Activated B cell treated with CpG ODN at 0.5 μM for 24 hours (primary cell): ENCODE data around the gene ATP8A2. TPM values are rescaled to one million over a fixed set of nuclear protein-coding genes. Genes with fewer than 3 reads are reported as not detected.

Experiments used
- ATAC-seq: fragments of 200-7000 bp; cut with Tn5 transposase; one replicate; pipeline ENCODE4 v1.10.0; 2021; ENCODE audit warnings: low read depth, mild to moderate bottlenecking, moderate library complexity
- CTCF ChIA-PET: fragments of 350-600 bp; sonication (Branson Sonifier 250); formaldehyde crosslinking; loops from one replicate; lab custom pipeline; 2021; ENCODE audit warnings: antibody characterized with exemption; lab: Charles Lee
- POLR2A ChIA-PET: fragments of 350-600 bp; sonication (Branson Sonifier 250); formaldehyde crosslinking; loops from one replicate; lab custom pipeline; 2021; ENCODE audit warnings: antibody characterized with exemption; lab: Charles Lee
- DNase-seq: peaks from one replicate; pipeline ENCODE4 v3.0.0; 2022
- H3K27ac Mint-ChIP-seq: one replicate; pipeline ENCODE4 v1.8.0; 2020; ENCODE audit warnings: mixed read lengths
- H3K27me3 Mint-ChIP-seq: one replicate; pipeline ENCODE4 v1.8.0; 2021; ENCODE audit warnings: mixed read lengths
- H3K36me3 Mint-ChIP-seq: one replicate; pipeline ENCODE4 v1.8.0; 2021; ENCODE audit warnings: low read depth, mixed read lengths
- H3K4me1 Mint-ChIP-seq: one replicate; pipeline ENCODE4 v1.8.0; 2021; ENCODE audit warnings: mixed read lengths
- H3K4me3 Mint-ChIP-seq: one replicate; pipeline ENCODE4 v1.8.0; 2020; ENCODE audit warnings: mild to moderate bottlenecking, mixed read lengths
- H3K9me3 Mint-ChIP-seq: one replicate; pipeline ENCODE4 v1.8.0; 2020; ENCODE audit warnings: mixed read lengths
- CTCF ChIP-seq: fragments of 200-600 bp; IDR thresholded peaks from one replicate; pipeline ENCODE4 v1.8.0; 2022; ENCODE audit warnings: antibody characterized with exemption, mild to moderate bottlenecking
- intact Hi-C: fragments of 100-400 bp; cut with micrococcal nuclease; formaldehyde crosslinking; loops from one replicate; pipeline ENCODE4 v1.15.1; 2024
- total RNA-seq: library from RNA; stranded (reverse); gene quantifications from 2 replicates; pipeline ENCODE4 v1.2.3, GENCODE V29; 2022

The ATP8A2 gene
- total RNA-seq, 1 donor from 2014 or later = not detected

GRCh38 chr13:25967144-25967543 lies 595.4 kb downstream of the ATP8A2 start:
- no peak overlapping the region for H3K27ac Mint-ChIP-seq

DNA sequence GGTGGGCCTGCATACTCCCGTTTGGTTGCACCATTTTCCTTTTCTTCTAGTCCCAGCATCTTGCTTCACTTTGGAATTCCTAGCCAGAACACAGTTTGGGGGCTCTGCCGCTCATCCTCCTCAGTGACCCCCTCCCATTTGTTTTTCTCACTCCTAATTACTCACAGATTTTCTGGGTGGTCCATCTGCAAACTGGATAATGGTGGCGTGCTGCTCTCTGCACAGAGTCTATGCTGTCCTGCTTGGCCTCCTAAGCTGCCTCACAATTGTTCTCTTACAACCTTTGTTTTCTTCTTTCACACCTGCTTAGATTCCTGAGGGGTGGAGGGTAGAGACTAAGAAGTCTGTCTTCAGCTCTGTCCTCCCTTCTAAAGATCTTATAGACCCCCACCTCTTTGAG lies 599.3 kb downstream of the ATP8A2 start:
- ChIA-PET POLR2A (no interaction called here), CTCF (no interaction called here)
- H3K27me3 Mint-ChIP-seq = peaks cover 10% of the 10 kb centered on the region
- H3K4me3 Mint-ChIP-seq = no peak overlapping the region
- no peak for TF ChIP-seq CTCF
- no peak overlapping the region for H3K27ac Mint-ChIP-seq
- no peaks in the 10 kb centered on the region for H3K4me1 Mint-ChIP-seq
- DNase-seq (no peak), ATAC-seq (no peak)
- no peaks in the 10 kb centered on the region for H3K36me3 Mint-ChIP-seq
- H3K9me3 Mint-ChIP-seq = no peaks in the 10 kb centered on the region
- intact Hi-C loops = no loop called here

More at GRCh38 chr13:25967144-25967543, 595.4 kb downstream of the ATP8A2 start:
- Mint-ChIP-seq H3K4me3 (no peak overlapping the region), H3K27me3 (peaks cover 2% of the 10 kb centered on the region), H3K9me3 (no peaks in the 10 kb centered on the region), H3K36me3 (no peaks in the 10 kb centered on the region), H3K4me1 (no peaks in the 10 kb centered on the region)
- ATAC-seq (no peak), DNase-seq (no peak)
- ChIA-PET CTCF (no interaction called here), POLR2A (no interaction called here)
- TF ChIP-seq CTCF = no peak
- intact Hi-C loops = no loop called here

DNA sequence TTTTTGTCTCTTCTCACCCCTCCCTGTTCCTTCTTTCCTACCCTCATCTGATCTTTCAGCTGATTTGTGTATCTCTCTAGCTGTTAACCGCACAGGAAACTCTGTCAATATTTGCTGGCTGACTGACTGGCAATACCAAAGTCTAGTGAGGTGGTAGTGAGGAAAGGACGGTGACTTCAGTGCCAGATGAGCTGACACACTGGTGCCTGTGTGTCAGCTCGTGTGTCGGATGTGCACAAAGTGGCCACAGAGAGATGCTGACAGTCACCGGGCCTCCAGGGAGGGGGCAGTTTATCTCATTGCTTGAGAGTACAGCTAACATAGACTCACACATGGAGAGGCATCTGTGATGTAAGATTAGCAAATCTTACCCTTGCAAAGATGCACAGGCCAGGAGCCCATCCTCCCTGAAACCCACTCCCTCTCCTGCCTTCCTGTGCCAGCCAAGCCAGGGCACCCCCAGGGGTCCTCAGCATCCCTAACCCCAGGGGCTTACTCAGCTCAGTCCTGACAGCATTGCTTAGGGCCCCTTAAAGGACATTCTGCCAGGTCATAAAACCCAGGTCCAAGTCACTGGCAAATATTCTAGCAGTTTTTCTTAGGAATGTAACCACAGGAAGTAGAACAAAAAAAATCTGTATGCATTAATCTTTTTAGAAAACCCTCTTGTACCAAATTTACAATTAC lies 599.8 kb downstream of the ATP8A2 start:
- intact Hi-C loops = no loop called here
- POLR2A ChIA-PET = no interaction called here
- DNase-seq = no peak
- Mint-ChIP-seq H3K36me3 (no peaks in the 10 kb centered on the region), H3K4me1 (no peaks in the 10 kb centered on the region), H3K27me3 (peaks cover 16% of the 10 kb centered on the region), H3K27ac (no peak overlapping the region), H3K9me3 (no peaks in the 10 kb centered on the region), H3K4me3 (no peak overlapping the region)
- TF ChIP-seq CTCF = no peak
- no peak for ATAC-seq
- CTCF ChIA-PET = no interaction called here

DNA sequence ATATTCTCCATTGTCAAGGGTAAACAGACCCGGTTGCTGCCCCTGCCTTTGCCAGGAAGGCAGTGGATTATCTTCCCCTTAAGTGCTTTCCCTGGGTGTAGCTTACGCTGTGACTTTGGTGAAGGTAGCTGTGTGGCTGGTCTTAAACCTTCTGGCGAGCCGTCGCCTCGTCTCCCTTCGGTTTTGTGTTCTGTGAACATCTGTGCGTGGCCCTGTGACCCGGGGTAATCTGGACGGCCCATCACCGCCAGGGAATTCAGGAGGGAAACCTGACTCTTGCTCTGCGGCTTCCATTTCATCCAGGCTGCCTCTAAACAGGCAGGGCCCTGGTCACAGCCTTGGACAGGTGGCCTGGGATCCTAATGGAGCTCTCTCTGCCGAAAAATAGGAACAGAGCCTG lies 601.3 kb downstream of the ATP8A2 start:
- intact Hi-C loops = no loop called here
- H3K4me1 Mint-ChIP-seq = peaks cover 2% of the 10 kb centered on the region
- H3K9me3 Mint-ChIP-seq = no peaks in the 10 kb centered on the region
- no peak for TF ChIP-seq CTCF
- H3K36me3 Mint-ChIP-seq = no peaks in the 10 kb centered on the region
- peaks cover 20% of the 10 kb centered on the region for H3K27me3 Mint-ChIP-seq
- ATAC-seq (no peak), DNase-seq (no peak)
- no peak overlapping the region for H3K27ac Mint-ChIP-seq
- no peak overlapping the region for H3K4me3 Mint-ChIP-seq
- ChIA-PET CTCF (no interaction called here), POLR2A (no interaction called here)

GRCh38 chr13:25973576-25973975 lies 601.8 kb downstream of the ATP8A2 start:
- intact Hi-C loops = no loop called here
- no peak overlapping the region for H3K4me3 Mint-ChIP-seq
- H3K36me3 Mint-ChIP-seq = no peaks in the 10 kb centered on the region
- peaks cover 20% of the 10 kb centered on the region for H3K27me3 Mint-ChIP-seq
- ATAC-seq (no peak), DNase-seq (no peak)
- TF ChIP-seq CTCF = no peak
- CTCF ChIA-PET = no interaction called here
- POLR2A ChIA-PET = no interaction called here
- H3K9me3 Mint-ChIP-seq = no peaks in the 10 kb centered on the region
- H3K4me1 Mint-ChIP-seq = peaks cover 2% of the 10 kb centered on the region
- H3K27ac Mint-ChIP-seq = no peak overlapping the region
